ENCODE data around the gene SELENOS. TPM values are rescaled to one million over a fixed set of nuclear protein-coding genes. Genes with fewer than 3 reads are reported as not detected.

SELENOS gene
- total RNA-seq, 1 experiment from 2014 or later = 145 TPM

DNA sequence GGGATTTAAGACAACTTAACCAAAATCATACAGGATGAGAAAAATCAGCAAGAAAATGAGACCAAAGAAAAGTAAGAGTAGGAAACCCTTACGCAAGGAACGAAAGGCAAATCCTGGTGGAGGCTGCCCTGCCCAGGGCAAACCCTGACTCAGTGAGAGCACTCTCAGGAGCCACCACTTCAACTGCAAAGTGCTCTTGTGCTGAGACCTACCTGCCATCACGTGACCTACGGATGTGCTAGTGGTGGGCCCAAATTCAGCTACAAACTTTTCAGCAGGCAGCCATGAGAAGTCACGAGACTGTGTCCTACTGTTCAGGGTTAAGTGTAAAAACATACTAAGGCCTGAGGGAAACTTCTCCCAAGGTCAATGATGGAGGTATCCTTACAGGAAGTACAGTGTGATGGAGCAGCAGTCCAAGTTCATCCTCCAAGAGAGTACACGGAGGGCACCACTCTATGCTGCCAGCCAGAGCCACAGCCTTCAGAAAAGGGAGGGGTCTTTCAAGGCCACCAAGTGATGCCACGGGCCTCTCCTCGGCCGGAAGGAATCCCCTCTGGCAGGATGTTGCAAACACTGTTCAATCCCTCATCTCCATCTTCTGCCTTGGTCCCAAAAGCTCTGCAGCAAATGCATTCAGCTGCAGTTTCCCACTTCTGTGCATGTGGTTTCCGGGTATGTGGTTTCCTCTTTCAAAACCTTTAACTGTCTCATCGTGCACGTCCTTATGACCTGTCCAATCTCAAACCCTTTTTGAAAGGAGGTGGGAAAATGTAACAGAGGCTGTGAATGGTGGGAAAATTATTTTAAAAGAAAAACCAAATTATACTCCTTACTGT lies 34.9 kb downstream of the SELENOS start:
- peak; percentile 23 for DNase-seq (ENCODE audit: unreplicated experiment)
- no TSS peak for BruUV-seq (replicated peaks)
- H3K4me3 Mint-ChIP-seq (ENCODE audit: unreplicated experiment) = no peak overlapping the region
- ChIA-PET POLR2A (interaction anchor here (0.8 to 3.8 kb wide), 5 partner anchors 8 to 114 kb away, joined by 3 to 13 read pairs (median 3); no protein-coding TSS in a partner anchor), CTCF (interaction anchor here (0.6 to 1.3 kb wide), 4 partner anchors 9 to 154 kb away, joined by 3 to 6 read pairs (median 3); no protein-coding TSS in a partner anchor)
- peaks cover 34% of the 10 kb centered on the region for H3K4me1 Mint-ChIP-seq (ENCODE audit: insufficient read depth, unreplicated experiment)
- no peak overlapping the region for H3K27ac Mint-ChIP-seq (ENCODE audit: low read depth, unreplicated experiment)
- no peaks in the 10 kb centered on the region for H3K9me3 Mint-ChIP-seq (ENCODE audit: unreplicated experiment)
- TF ChIP-seq, protein P1, sequence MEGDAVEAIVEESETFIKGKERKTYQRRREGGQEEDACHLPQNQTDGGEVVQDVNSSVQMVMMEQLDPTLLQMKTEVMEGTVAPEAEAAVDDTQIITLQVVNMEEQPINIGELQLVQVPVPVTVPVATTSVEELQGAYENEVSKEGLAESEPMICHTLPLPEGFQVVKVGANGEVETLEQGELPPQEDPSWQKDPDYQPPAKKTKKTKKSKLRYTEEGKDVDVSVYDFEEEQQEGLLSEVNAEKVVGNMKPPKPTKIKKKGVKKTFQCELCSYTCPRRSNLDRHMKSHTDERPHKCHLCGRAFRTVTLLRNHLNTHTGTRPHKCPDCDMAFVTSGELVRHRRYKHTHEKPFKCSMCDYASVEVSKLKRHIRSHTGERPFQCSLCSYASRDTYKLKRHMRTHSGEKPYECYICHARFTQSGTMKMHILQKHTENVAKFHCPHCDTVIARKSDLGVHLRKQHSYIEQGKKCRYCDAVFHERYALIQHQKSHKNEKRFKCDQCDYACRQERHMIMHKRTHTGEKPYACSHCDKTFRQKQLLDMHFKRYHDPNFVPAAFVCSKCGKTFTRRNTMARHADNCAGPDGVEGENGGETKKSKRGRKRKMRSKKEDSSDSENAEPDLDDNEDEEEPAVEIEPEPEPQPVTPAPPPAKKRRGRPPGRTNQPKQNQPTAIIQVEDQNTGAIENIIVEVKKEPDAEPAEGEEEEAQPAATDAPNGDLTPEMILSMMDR (IDR thresholded peaks at IDR 0.05; ENCODE audit: unreplicated experiment) = no peak
- peaks cover 6% of the 10 kb centered on the region for H3K36me3 Mint-ChIP-seq (ENCODE audit: insufficient read depth, unreplicated experiment)
- intact Hi-C loops (cut with micrococcal nuclease) = no loop called here
- no peaks in the 10 kb centered on the region for H3K27me3 Mint-ChIP-seq (ENCODE audit: insufficient read depth, unreplicated experiment)

DNA sequence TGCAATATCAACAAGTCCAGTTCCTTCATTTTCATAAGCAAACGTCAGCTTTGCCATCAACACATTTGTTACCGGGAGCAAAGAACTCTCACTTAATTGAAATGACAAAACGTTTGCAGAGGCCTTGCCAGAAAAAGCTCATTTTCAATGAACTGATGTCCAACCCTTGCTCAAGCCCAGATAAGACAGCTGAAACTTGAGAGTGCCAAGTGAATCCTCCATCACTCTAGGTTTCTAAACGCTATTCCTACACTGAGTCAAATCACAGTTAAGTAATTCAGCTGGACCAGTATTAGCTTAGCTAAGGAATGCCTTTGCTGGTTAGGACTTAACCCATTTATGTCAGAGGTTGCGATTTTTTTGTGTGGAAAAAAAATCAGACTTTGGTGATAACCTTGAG lies 36.9 kb downstream of the SELENOS start:
- peaks cover 2% of the 10 kb centered on the region for H3K36me3 Mint-ChIP-seq (ENCODE audit: insufficient read depth, unreplicated experiment)
- DNase-seq (ENCODE audit: unreplicated experiment) = no peak
- H3K4me3 Mint-ChIP-seq (ENCODE audit: unreplicated experiment) = no peak overlapping the region
- ChIA-PET POLR2A (interaction anchor here (1.0 to 3.8 kb wide), 4 partner anchors 8 to 12 kb away, joined by 3 to 13 read pairs (median 4); partner anchors contain the start of gene CHSY1), CTCF (interaction anchor here (0.7 to 1.7 kb wide), 7 partner anchors 12 to 371 kb away, joined by 3 to 11 read pairs (median 3); partner anchors contain the start of gene CHSY1)
- no TSS peak for BruUV-seq (replicated peaks)
- no peak overlapping the region for H3K27ac Mint-ChIP-seq (ENCODE audit: low read depth, unreplicated experiment)
- no peaks in the 10 kb centered on the region for H3K27me3 Mint-ChIP-seq (ENCODE audit: insufficient read depth, unreplicated experiment)
- H3K9me3 Mint-ChIP-seq (ENCODE audit: unreplicated experiment) = no peaks in the 10 kb centered on the region
- H3K4me1 Mint-ChIP-seq (ENCODE audit: insufficient read depth, unreplicated experiment) = peaks cover 16% of the 10 kb centered on the region
- intact Hi-C loops (cut with micrococcal nuclease) = no loop called here
- TF ChIP-seq, protein P1 (IDR thresholded peaks at IDR 0.05; ENCODE audit: unreplicated experiment) = no peak

DNA sequence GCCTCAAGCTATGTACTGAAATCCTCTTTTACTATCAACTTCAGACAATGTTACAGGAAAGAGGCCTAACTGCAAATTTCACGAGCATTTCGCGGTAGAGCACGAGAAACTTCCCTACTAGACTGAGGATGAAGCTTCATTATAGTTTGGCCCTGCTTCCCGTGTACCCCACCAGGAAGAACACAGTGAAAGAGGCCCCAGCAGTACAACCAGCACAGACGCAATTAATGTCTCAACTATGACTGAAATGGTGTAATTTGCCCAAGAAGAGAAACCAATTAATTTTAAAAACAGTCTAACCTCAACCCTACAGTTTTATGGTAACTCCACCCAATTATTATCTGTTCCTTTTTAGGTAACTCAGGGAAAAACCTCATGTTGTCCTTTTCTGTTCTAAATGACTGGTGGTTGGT lies 37.6 kb downstream of the SELENOS start:
- no peak overlapping the region for H3K4me3 Mint-ChIP-seq (ENCODE audit: unreplicated experiment)
- no peak overlapping the region for H3K27ac Mint-ChIP-seq (ENCODE audit: low read depth, unreplicated experiment)
- ChIA-PET CTCF (interaction anchor here (0.8 to 1.5 kb wide), 3 partner anchors 18 to 35 kb away, joined by 3 read pairs; no protein-coding TSS in a partner anchor), POLR2A (interaction anchor here (1.0 to 3.8 kb wide), 4 partner anchors 9 to 12 kb away, joined by 3 to 13 read pairs (median 4); partner anchors contain the start of gene CHSY1)
- no peak for DNase-seq (ENCODE audit: unreplicated experiment)
- no peaks in the 10 kb centered on the region for H3K9me3 Mint-ChIP-seq (ENCODE audit: unreplicated experiment)
- intact Hi-C loops (cut with micrococcal nuclease) = no loop called here
- H3K36me3 Mint-ChIP-seq (ENCODE audit: insufficient read depth, unreplicated experiment) = peaks cover 8% of the 10 kb centered on the region
- TF ChIP-seq, protein P1 (IDR thresholded peaks at IDR 0.05; ENCODE audit: unreplicated experiment) = no peak
- peaks cover 10% of the 10 kb centered on the region for H3K4me1 Mint-ChIP-seq (ENCODE audit: insufficient read depth, unreplicated experiment)
- no peaks in the 10 kb centered on the region for H3K27me3 Mint-ChIP-seq (ENCODE audit: insufficient read depth, unreplicated experiment)
- no TSS peak for BruUV-seq (replicated peaks)

DNA sequence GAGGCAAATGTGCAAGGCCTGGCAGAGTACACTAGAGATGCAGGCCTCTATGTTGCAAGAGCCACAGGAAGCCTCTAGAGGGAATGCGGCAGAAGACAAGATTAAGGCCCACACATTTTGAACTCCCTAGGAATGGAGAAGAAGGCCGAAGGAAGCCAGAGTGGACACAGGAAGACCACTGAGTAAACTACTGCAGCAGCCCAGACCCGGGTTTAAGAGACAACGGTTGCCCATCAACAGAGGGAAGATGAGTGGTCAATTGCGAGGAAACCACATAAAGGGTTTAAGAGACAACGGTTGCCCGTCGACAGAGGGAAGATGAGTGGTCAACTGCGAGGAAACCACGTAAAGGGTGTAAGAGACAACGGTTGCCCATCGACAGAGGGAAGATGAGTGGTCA lies 40.0 kb downstream of the SELENOS start:
- DNase-seq (ENCODE audit: unreplicated experiment) = no peak
- BruUV-seq (replicated peaks) = no TSS peak
- Mint-ChIP-seq H3K27ac (ENCODE audit: low read depth, unreplicated experiment) (peak overlapping the region; percentile 63), H3K4me3 (ENCODE audit: unreplicated experiment) (no peak overlapping the region), H3K9me3 (ENCODE audit: unreplicated experiment) (no peaks in the 10 kb centered on the region), H3K36me3 (ENCODE audit: insufficient read depth, unreplicated experiment) (peaks cover 33% of the 10 kb centered on the region), H3K27me3 (ENCODE audit: insufficient read depth, unreplicated experiment) (no peaks in the 10 kb centered on the region), H3K4me1 (ENCODE audit: insufficient read depth, unreplicated experiment) (peaks cover 18% of the 10 kb centered on the region)
- TF ChIP-seq, protein P1 (IDR thresholded peaks at IDR 0.05; ENCODE audit: unreplicated experiment) = no peak
- ChIA-PET POLR2A (interaction anchor here (0.6 kb wide), 1 partner anchor 11 kb away, joined by 3 read pairs; no protein-coding TSS in a partner anchor), CTCF (no interaction called here)
- intact Hi-C loops (cut with micrococcal nuclease) = no loop called here
